Esophagus squamous epithelium (tissue), 4 donors: Measurements from ENCODE around the gene NEUROG2.

Source experiments
- POLR2A ChIP-seq, 4 donors: fragments of 450-650 bp; IDR thresholded peaks; one replicate each; pipeline ENCODE4 v1.6.1; 2017; ENCODE audit warnings: antibody characterized with exemption in 4 of 4, mild to moderate bottlenecking in 4 of 4, moderate library complexity in 3 of 4
- TF ChIP-seq, protein P1 (sequence below), 6 experiments: fragments of 450-650 bp in 4 of 6; fragments of 200-600 bp in 2 of 6; sonication (generic) in 2 of 6; IDR thresholded peaks; one replicate each; pipeline ENCODE4 v1.5.1; 2016 to 2019; ENCODE audit warnings: antibody characterized with exemption in 6 of 6, mild to moderate bottlenecking in 4 of 6, moderate library complexity in 4 of 6

DNA sequence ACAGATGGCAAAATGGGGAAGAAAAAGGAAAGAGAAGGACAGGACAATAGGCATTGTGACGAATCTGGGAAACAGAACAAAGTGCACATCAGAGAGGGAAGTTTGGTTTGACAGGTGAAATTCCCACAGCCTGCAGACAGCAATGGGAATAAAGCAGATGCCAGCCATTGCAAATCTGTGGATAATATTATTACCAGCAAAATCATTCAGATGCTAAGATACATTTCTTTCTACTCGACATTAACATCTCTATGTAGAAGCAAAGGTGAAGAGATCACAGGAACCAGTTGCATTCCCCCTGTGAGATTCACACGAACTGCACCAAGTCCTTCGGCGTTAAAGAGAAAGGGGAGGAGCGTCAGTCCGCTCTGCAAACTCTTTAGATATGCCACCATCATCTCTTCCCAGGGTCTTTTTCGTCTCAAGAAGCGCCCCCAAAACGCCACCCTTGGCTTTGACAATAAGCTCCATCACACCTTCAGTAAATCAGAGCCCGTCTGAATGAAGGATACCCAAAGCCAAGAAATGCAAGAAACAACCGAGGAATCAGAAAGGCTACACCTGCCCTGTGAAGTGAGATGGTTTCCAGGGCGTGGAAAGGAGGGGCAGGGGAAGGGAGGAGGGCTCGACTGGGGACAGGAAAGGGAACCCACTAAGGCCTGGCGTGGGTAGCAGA is 1.9 kb downstream of the NEUROG2 start:
- TF ChIP-seq, protein P1, sequence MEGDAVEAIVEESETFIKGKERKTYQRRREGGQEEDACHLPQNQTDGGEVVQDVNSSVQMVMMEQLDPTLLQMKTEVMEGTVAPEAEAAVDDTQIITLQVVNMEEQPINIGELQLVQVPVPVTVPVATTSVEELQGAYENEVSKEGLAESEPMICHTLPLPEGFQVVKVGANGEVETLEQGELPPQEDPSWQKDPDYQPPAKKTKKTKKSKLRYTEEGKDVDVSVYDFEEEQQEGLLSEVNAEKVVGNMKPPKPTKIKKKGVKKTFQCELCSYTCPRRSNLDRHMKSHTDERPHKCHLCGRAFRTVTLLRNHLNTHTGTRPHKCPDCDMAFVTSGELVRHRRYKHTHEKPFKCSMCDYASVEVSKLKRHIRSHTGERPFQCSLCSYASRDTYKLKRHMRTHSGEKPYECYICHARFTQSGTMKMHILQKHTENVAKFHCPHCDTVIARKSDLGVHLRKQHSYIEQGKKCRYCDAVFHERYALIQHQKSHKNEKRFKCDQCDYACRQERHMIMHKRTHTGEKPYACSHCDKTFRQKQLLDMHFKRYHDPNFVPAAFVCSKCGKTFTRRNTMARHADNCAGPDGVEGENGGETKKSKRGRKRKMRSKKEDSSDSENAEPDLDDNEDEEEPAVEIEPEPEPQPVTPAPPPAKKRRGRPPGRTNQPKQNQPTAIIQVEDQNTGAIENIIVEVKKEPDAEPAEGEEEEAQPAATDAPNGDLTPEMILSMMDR (IDR thresholded peaks at IDR 0.05), result no peak
- TF ChIP-seq POLR2A (IDR thresholded peaks at IDR 0.05), result no peak
